T-helper 2 cell (primary cell): Measurements from ENCODE around the gene TTLL4.
A peak's percentile ranks its signal among the peaks of the same experiment; 100 is the strongest.

Experiments used
- DNase-seq, 5 experiments: peaks; one replicate each; pipeline versions ENCODE4 v3.0.0 to v3.0.0-alpha.2; 2012 to 2022
- total RNA-seq, 2 donors: gene quantifications; one replicate each; lab custom pipeline; 2026; lab: John Stamatoyannopoulos, UW

The TTLL4 gene
- 9.0 to 14.2 reads per million in 2 donors for total RNA-seq

- DNase-seq = peak; percentile 97 to 99 (median 98)
Measured at GRCh38 chr2:218710687-218711549, at the start of gene TTLL4. TSS of gene TTLL4 (plus strand) at chr2:218710835. CDS start at chr2:218737677, 26,842 bp downstream.

GRCh38 chr2:218662377-218662776, 48.3 kb upstream of the TTLL4 start:
- DNase-seq = no peak

- no peak for DNase-seq
Measured at GRCh38 chr2:218662827-218663226, 47.8 kb upstream of the TTLL4 start.

- DNase-seq = no peak
Measured at GRCh38 chr2:218663901-218664300, 46.7 kb upstream of the TTLL4 start.

- DNase-seq = no peak
Measured at GRCh38 chr2:218664653-218665052, 46.0 kb upstream of the TTLL4 start.

- DNase-seq = no peak
Measured at GRCh38 chr2:218671097-218671653, 39.5 kb upstream of the TTLL4 start.

- peak; percentile 52 to 89 (median 74) for DNase-seq
Measured at GRCh38 chr2:218671654-218672566, 38.7 kb upstream of the TTLL4 start, which contains the start of the genes RNF25 and STK36. TSS of gene RNF25 (minus strand) at chr2:218672002. CDS start at chr2:218671970, 32 bp downstream. TSS of gene STK36 (plus strand) at chr2:218672086. CDS start at chr2:218672830, 744 bp downstream.

- DNase-seq = no peak
Measured at GRCh38 chr2:218679119-218679518, 31.5 kb upstream of the TTLL4 start.

GRCh38 chr2:218680061-218680460, 30.6 kb upstream of the TTLL4 start:
- DNase-seq = no peak

GRCh38 chr2:218687400-218688060, 23.1 kb upstream of the TTLL4 start:
- peak in 1 of 5 experiments; percentile 55 for DNase-seq

GRCh38 chr2:218691234-218691633, 19.4 kb upstream of the TTLL4 start:
- no peak for DNase-seq

GRCh38 chr2:218694405-218695145, 16.1 kb upstream of the TTLL4 start:
- no peak for DNase-seq

- no peak for DNase-seq
Measured at GRCh38 chr2:218698885-218699284, 11.8 kb upstream of the TTLL4 start.

GRCh38 chr2:218701806-218702205, 8.8 kb upstream of the TTLL4 start:
- DNase-seq = no peak

- no peak for DNase-seq
Measured at GRCh38 chr2:218703341-218703740, 7.3 kb upstream of the TTLL4 start.

GRCh38 chr2:218708086-218708485, 2.5 kb upstream of the TTLL4 start:
- peak in 1 of 5 experiments; percentile 77 for DNase-seq

GRCh38 chr2:218709908-218710307, 727 bp upstream of the TTLL4 start:
- DNase-seq = no peak

- DNase-seq = no peak
Measured at GRCh38 chr2:218710334-218710686, 325 bp upstream of the TTLL4 start.

GRCh38 chr2:218711550-218711929, 905 bp downstream of the TTLL4 start:
- no peak for DNase-seq

- DNase-seq = no peak
Measured at GRCh38 chr2:218713922-218714321, 3.3 kb downstream of the TTLL4 start.

GRCh38 chr2:218716070-218716469, 5.4 kb downstream of the TTLL4 start:
- no peak for DNase-seq

- DNase-seq = no peak
Measured at GRCh38 chr2:218717262-218717661, 6.6 kb downstream of the TTLL4 start.
